Tibial nerve (tissue), 4 donors: ENCODE data around the gene HOXA3.

Experiments used
- EP300 ChIP-seq, 2 donors: sonication (generic); formaldehyde crosslinking; IDR thresholded peaks; one replicate each; pipeline ENCODE4 v1.6.1; 2017; ENCODE audit warnings: antibody characterized with exemption in 2 of 2, mild to moderate bottlenecking in 1 of 2
- POLR2A ChIP-seq, 2 donors: fragments of 450-650 bp; IDR thresholded peaks; one replicate each; pipeline ENCODE4 v1.6.1; 2017; ENCODE audit warnings: antibody characterized with exemption in 2 of 2, mild to moderate bottlenecking in 2 of 2, moderate library complexity in 2 of 2
- TF ChIP-seq, protein P1 (sequence below), 5 experiments: fragments of 200-600 bp in 3 of 5; fragments of 450-650 bp in 2 of 5; sonication (generic) in 3 of 5; IDR thresholded peaks; one replicate each; pipeline ENCODE4 v1.5.1; 2016 to 2019; ENCODE audit warnings: antibody characterized with exemption in 5 of 5, mild to moderate bottlenecking in 3 of 5, moderate library complexity in 2 of 5

- TF ChIP-seq, protein P1, sequence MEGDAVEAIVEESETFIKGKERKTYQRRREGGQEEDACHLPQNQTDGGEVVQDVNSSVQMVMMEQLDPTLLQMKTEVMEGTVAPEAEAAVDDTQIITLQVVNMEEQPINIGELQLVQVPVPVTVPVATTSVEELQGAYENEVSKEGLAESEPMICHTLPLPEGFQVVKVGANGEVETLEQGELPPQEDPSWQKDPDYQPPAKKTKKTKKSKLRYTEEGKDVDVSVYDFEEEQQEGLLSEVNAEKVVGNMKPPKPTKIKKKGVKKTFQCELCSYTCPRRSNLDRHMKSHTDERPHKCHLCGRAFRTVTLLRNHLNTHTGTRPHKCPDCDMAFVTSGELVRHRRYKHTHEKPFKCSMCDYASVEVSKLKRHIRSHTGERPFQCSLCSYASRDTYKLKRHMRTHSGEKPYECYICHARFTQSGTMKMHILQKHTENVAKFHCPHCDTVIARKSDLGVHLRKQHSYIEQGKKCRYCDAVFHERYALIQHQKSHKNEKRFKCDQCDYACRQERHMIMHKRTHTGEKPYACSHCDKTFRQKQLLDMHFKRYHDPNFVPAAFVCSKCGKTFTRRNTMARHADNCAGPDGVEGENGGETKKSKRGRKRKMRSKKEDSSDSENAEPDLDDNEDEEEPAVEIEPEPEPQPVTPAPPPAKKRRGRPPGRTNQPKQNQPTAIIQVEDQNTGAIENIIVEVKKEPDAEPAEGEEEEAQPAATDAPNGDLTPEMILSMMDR (IDR thresholded peaks at IDR 0.05): no peak
- no peak for TF ChIP-seq POLR2A (IDR thresholded peaks at IDR 0.05)
- TF ChIP-seq EP300 (IDR thresholded peaks at IDR 0.05): no peak
Measured at GRCh38 chr7:27112361-27112760, 40.0 kb downstream of the HOXA3 start.
